WTC11 (cell line): ENCODE data around the gene CBFA2T2.

ENCODE experiments used
- AFF4 ChIP-seq: sonication (generic); formaldehyde crosslinking; IDR thresholded peaks from 2 replicates; pipeline ENCODE4 v1.8.1; 2023; ENCODE audit warnings: mild to moderate bottlenecking, missing genetic modification reagents, borderline replicate concordance
- ATF3 ChIP-seq: sonication (generic); formaldehyde crosslinking; conservative IDR thresholded peaks from 2 replicates; pipeline ENCODE4 v1.8.1; 2022; ENCODE audit warnings: mild to moderate bottlenecking, missing genetic modification reagents
- CREM ChIP-seq: sonication (generic); formaldehyde crosslinking; IDR thresholded peaks from 2 replicates; pipeline ENCODE4 v1.8.1; 2022; ENCODE audit warnings: mild to moderate bottlenecking, missing genetic modification reagents, moderate library complexity
- FOXP4 ChIP-seq: sonication (generic); formaldehyde crosslinking; IDR thresholded peaks from 2 replicates; pipeline ENCODE4 v1.8.0; 2022; ENCODE audit warnings: mild to moderate bottlenecking, missing genetic modification reagents
- KAT7 ChIP-seq: sonication (generic); formaldehyde crosslinking; IDR thresholded peaks from 2 replicates; pipeline ENCODE4 v1.8.1; 2023; ENCODE audit warnings: missing genetic modification reagents, mild to moderate bottlenecking, borderline replicate concordance
- NFYB ChIP-seq: sonication (generic); formaldehyde crosslinking; conservative IDR thresholded peaks from 2 replicates; pipeline ENCODE4 v1.8.0; 2022; ENCODE audit warnings: low read depth, missing genetic modification reagents
- NR1H2 ChIP-seq: sonication (generic); formaldehyde crosslinking; IDR thresholded peaks from 2 replicates; pipeline ENCODE4 v1.9.0; 2021; ENCODE audit warnings: mild to moderate bottlenecking, moderate library complexity, missing genetic modification reagents
- NR2C2 ChIP-seq: sonication (generic); formaldehyde crosslinking; IDR thresholded peaks from 2 replicates; pipeline ENCODE4 v1.8.0; 2022; ENCODE audit warnings: mild to moderate bottlenecking, missing genetic modification reagents
- USF1 ChIP-seq: sonication (generic); formaldehyde crosslinking; IDR thresholded peaks from 2 replicates; pipeline ENCODE4 v1.8.0; 2022; ENCODE audit warnings: mild to moderate bottlenecking, missing genetic modification reagents
- ZNF121 ChIP-seq: sonication (generic); formaldehyde crosslinking; IDR thresholded peaks from 2 replicates; pipeline ENCODE4 v1.8.0; 2023; ENCODE audit warnings: missing genetic modification reagents
- ZNF138 ChIP-seq: sonication (generic); formaldehyde crosslinking; conservative IDR thresholded peaks from 2 replicates; pipeline ENCODE4 v1.8.1; 2022; ENCODE audit warnings: mild to moderate bottlenecking, moderate library complexity, missing genetic modification reagents
- ZNF232 ChIP-seq: sonication (generic); formaldehyde crosslinking; IDR thresholded peaks from 2 replicates; pipeline ENCODE4 v1.8.0; 2022; ENCODE audit warnings: mild to moderate bottlenecking, missing genetic modification reagents
- TF ChIP-seq, protein P1 (sequence below): fragments of 200-600 bp; IDR thresholded peaks from 2 replicates; pipeline ENCODE4 v1.8.0; 2022; ENCODE audit warnings: antibody characterized with exemption
- TF ChIP-seq, protein P2 (sequence below): sonication (generic); formaldehyde crosslinking; IDR thresholded peaks from 2 replicates; pipeline ENCODE4 v1.8.1; 2023; ENCODE audit warnings: mild to moderate bottlenecking, moderate library complexity, missing genetic modification reagents

- TF ChIP-seq FOXP4 (no peak), CREM (CRISPR knock-in tag) (no peak), NFYB (CRISPR knock-in tag) (no peak), ZNF138 (CRISPR knock-in tag) (no peak), KAT7 (CRISPR knock-in tag) (no peak), ATF3 (CRISPR knock-in tag) (no peak), NR1H2 (no peak), ZNF121 (CRISPR knock-in tag) (no peak), ZNF232 (CRISPR knock-in tag) (no peak), AFF4 (CRISPR knock-in tag) (no peak), USF1 (CRISPR knock-in tag) (no peak), NR2C2 (no peak)
- TF ChIP-seq, protein P1, sequence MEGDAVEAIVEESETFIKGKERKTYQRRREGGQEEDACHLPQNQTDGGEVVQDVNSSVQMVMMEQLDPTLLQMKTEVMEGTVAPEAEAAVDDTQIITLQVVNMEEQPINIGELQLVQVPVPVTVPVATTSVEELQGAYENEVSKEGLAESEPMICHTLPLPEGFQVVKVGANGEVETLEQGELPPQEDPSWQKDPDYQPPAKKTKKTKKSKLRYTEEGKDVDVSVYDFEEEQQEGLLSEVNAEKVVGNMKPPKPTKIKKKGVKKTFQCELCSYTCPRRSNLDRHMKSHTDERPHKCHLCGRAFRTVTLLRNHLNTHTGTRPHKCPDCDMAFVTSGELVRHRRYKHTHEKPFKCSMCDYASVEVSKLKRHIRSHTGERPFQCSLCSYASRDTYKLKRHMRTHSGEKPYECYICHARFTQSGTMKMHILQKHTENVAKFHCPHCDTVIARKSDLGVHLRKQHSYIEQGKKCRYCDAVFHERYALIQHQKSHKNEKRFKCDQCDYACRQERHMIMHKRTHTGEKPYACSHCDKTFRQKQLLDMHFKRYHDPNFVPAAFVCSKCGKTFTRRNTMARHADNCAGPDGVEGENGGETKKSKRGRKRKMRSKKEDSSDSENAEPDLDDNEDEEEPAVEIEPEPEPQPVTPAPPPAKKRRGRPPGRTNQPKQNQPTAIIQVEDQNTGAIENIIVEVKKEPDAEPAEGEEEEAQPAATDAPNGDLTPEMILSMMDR: no peak
- TF ChIP-seq, protein P2, sequence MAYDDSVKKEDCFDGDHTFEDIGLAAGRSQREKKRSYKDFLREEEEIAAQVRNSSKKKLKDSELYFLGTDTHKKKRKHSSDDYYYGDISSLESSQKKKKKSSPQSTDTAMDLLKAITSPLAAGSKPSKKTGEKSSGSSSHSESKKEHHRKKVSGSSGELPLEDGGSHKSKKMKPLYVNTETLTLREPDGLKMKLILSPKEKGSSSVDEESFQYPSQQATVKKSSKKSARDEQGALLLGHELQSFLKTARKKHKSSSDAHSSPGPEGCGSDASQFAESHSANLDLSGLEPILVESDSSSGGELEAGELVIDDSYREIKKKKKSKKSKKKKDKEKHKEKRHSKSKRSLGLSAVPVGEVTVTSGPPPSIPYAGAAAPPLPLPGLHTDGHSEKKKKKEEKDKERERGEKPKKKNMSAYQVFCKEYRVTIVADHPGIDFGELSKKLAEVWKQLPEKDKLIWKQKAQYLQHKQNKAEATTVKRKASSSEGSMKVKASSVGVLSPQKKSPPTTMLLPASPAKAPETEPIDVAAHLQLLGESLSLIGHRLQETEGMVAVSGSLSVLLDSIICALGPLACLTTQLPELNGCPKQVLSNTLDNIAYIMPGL (CRISPR knock-in tag): no peak
Observed at GRCh38 chr20:33481431-33481941, 8.4 kb upstream of the CBFA2T2 start.
